Spleen (tissue), 11 donors: ENCODE results near the gene TTC12. TPM values are rescaled to one million over a fixed set of nuclear protein-coding genes. Genes with fewer than 3 reads are reported as not detected.

Experiments used
- DNase-seq: peaks from one replicate; pipeline ENCODE4 v3.0.0-alpha.2; 2020
- H3K27ac ChIP-seq, 8 donors: fragments of 200-600 bp; sonication (generic) in 7 of 8; 1 replicate in 4 of 8; 2 replicates in 4 of 8; pipeline versions ENCODE4 v1.5.0 to v1.8.0; 2016 to 2021; ENCODE audit warnings: inconsistent platforms in 4 of 8, mild to moderate bottlenecking in 4 of 8, moderate library complexity in 1 of 8
- H3K27me3 ChIP-seq, 7 donors: fragments of 200-600 bp; sonication (generic) in 6 of 7; replicated peaks in 1 of 7; 1 replicate in 4 of 7; 2 replicates in 3 of 7; pipeline versions ENCODE4 v1.5.0 to v1.8.0; 2016 to 2021; ENCODE audit warnings: inconsistent platforms in 3 of 7, mild to moderate bottlenecking in 1 of 7
- H3K36me3 ChIP-seq, 6 donors: fragments of 200-600 bp; sonication (generic) in 5 of 6; 1 replicate in 4 of 6; 2 replicates in 2 of 6; pipeline versions ENCODE4 v1.5.0 to v1.8.0; 2016 to 2021; ENCODE audit warnings: inconsistent platforms in 2 of 6
- H3K4me1 ChIP-seq, 6 donors: fragments of 200-600 bp; sonication (generic) in 5 of 6; 1 replicate in 3 of 6; 2 replicates in 3 of 6; pipeline versions ENCODE4 v1.5.0 to v1.8.0; 2016 to 2021; ENCODE audit warnings: inconsistent platforms in 3 of 6
- H3K4me3 ChIP-seq, 8 donors: fragments of 200-600 bp; sonication (generic) in 7 of 8; 1 replicate in 4 of 8; 2 replicates in 4 of 8; pipeline versions ENCODE4 v1.5.0 to v1.8.0; 2016 to 2021; ENCODE audit warnings: inconsistent platforms in 4 of 8, mild to moderate bottlenecking in 4 of 8, moderate library complexity in 2 of 8
- H3K9me3 ChIP-seq, 8 donors: fragments of 200-600 bp; sonication (generic) in 7 of 8; 1 replicate in 4 of 8; 2 replicates in 4 of 8; pipeline versions ENCODE4 v1.5.0 to v1.8.0; 2016 to 2021; ENCODE audit warnings: inconsistent platforms in 4 of 8
- POLR2A ChIP-seq, 3 donors: fragments of 450-650 bp; IDR thresholded peaks; one replicate each; pipeline ENCODE4 v1.5.1; 2017; ENCODE audit warnings: antibody characterized with exemption in 3 of 3, mild to moderate bottlenecking in 1 of 3
- POLR2AphosphoS5 ChIP-seq, 3 donors: sonication (generic); formaldehyde crosslinking; IDR thresholded peaks; one replicate each; pipeline ENCODE4 v1.5.1; 2017; ENCODE audit warnings: antibody characterized with exemption in 3 of 3
- WGBS, 5 donors: extraction: QIAGEN DNeasy Blood & Tissue Kit in 3 of 5; methylation state at CpG; one replicate each; pipeline versions ENCODE4 v1.1.5 to v1.1.7; 2013 to 2018; 5-methylcytosine and 5-hydroxymethylcytosine counted together
- intact Hi-C: fragments of 100-400 bp; cut with DNase I; formaldehyde crosslinking; loops from one replicate; pipeline ENCODE4 v1.15.0; 2023; ENCODE audit warnings: low total_unique reads
- polyA plus RNA-seq, 3 donors: library from polyadenylated mRNA; stranded (reverse); fragments of 200-250 nt; gene quantifications; one replicate each; pipeline ENCODE4 v1.2.1, GENCODE V29; 2013
- total RNA-seq, 7 donors: library from RNA; depleted of rRNA in 3 of 7; stranded (reverse); fragments of >200 nt in 3 of 7; fragmentation: NEBNext Ultra II Directional in 4 of 7; extraction: Animal tissue kit (Norgen Biotek cat#: 25700) in 4 of 7; gene quantifications; one replicate each; pipeline versions ENCODE4 v1.1.0 to v1.2.1, GENCODE V29; 2016 to 2021
- TF ChIP-seq, protein P1 (sequence below), 11 experiments: fragments of 200-600 bp in 7 of 11; fragments of 450-650 bp in 4 of 11; sonication (generic) in 4 of 11; IDR thresholded peaks in 8 of 11; conservative IDR thresholded peaks in 3 of 11; 1 replicate in 7 of 11; 2 replicates in 4 of 11; pipeline versions ENCODE4 v1.4.0 to v1.8.0; 2016 to 2021; ENCODE audit warnings: antibody characterized with exemption in 11 of 11, inconsistent platforms in 4 of 11, mild to moderate bottlenecking in 1 of 11
- donor health status: healthy with polysubstance abuse.
- donor health status: DM: no; HTN: no; CAD: no; lungs with moderate emphysema.
- donor health status: DM: no; HTN: no; CAD: no.
- donor health status: Bipolar disorder and iron deficiency.
- donor health status: healthy.
- donor health status: DM: no; HTN: no; CAD: no.
- donor health status: DM: yes; HTN: yes; CAD: no.

The TTC12 gene
- total and polyA plus RNA-seq, 10 donors = 4.2 to 29.8 (median 14.4) TPM

DNA sequence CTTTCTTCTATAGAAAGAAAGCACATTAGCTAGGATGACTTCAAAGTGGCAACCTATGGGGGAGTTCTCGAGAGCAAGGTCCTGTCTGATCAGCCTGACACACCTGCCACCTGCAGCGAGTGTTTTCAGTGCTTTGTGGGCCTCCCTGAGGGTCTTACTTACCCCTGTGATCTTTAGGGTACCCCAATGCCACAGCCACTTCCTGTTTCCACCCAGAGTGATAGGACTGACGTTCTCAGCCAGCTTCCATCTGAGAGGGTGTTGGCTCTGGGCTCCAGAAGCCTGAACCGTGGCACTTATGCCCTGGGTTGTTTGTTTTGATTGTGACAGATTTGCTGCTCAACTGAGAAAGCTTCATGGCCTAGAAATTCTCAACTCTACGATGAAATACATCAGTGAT is 51.5 kb downstream of the TTC12 start:
- no peak overlapping the region for H3K27ac ChIP-seq
- DNase-seq = no peak
- intact Hi-C loops = no loop called here

GRCh38 chr11:113369411-113369810 is 55.0 kb downstream of the TTC12 start:
- intact Hi-C loops = no loop called here
- H3K4me3 ChIP-seq = no peak overlapping the region
- H3K27me3 ChIP-seq = no peaks in the 10 kb centered on the region
- H3K9me3 ChIP-seq = no peaks in the 10 kb centered on the region
- TF ChIP-seq POLR2A (IDR thresholded peaks at IDR 0.05) (no peak), POLR2AphosphoS5 (IDR thresholded peaks at IDR 0.05) (no peak)
- TF ChIP-seq, protein P1, sequence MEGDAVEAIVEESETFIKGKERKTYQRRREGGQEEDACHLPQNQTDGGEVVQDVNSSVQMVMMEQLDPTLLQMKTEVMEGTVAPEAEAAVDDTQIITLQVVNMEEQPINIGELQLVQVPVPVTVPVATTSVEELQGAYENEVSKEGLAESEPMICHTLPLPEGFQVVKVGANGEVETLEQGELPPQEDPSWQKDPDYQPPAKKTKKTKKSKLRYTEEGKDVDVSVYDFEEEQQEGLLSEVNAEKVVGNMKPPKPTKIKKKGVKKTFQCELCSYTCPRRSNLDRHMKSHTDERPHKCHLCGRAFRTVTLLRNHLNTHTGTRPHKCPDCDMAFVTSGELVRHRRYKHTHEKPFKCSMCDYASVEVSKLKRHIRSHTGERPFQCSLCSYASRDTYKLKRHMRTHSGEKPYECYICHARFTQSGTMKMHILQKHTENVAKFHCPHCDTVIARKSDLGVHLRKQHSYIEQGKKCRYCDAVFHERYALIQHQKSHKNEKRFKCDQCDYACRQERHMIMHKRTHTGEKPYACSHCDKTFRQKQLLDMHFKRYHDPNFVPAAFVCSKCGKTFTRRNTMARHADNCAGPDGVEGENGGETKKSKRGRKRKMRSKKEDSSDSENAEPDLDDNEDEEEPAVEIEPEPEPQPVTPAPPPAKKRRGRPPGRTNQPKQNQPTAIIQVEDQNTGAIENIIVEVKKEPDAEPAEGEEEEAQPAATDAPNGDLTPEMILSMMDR (IDR thresholded peaks at IDR 0.05 in 8 of 11, conservative IDR thresholded peaks at IDR 0.05 in 3 of 11) = no peak
- no peak for DNase-seq
- whole genome bisulfite sequencing, 5 donors = 74 to 90% (median 84%) methylated on average over 3 of the region's 3 CpGs
- no peak overlapping the region for H3K27ac ChIP-seq
- peaks cover 0 to 88% (median 28%) of the 10 kb centered on the region in 6 donors for H3K36me3 ChIP-seq
- H3K4me1 ChIP-seq = peaks cover 0 to 4% (median 0%) of the 10 kb centered on the region in 6 donors

More for the DNA sequence above, 51.5 kb downstream of the TTC12 start:
- TF ChIP-seq POLR2AphosphoS5 (IDR thresholded peaks at IDR 0.05) (no peak), POLR2A (IDR thresholded peaks at IDR 0.05) (no peak)
- TF ChIP-seq, protein P1 (IDR thresholded peaks at IDR 0.05 in 8 of 11, conservative IDR thresholded peaks at IDR 0.05 in 3 of 11) = no peak
- WGBS, 5 donors = 56 to 65% (median 62%) methylated on average over 5 of the region's 5 CpGs
- no peaks in the 10 kb centered on the region for H3K4me1 ChIP-seq
- no peaks in the 10 kb centered on the region for H3K9me3 ChIP-seq
- H3K36me3 ChIP-seq = peaks cover 5 to 99% (median 48%) of the 10 kb centered on the region in 6 donors
- no peaks in the 10 kb centered on the region for H3K27me3 ChIP-seq
- H3K4me3 ChIP-seq = no peak overlapping the region

GRCh38 chr11:113370634-113371033 is 56.3 kb downstream of the TTC12 start:
- no peaks in the 10 kb centered on the region for H3K27me3 ChIP-seq
- H3K4me1 ChIP-seq = peaks cover 0 to 4% (median 0%) of the 10 kb centered on the region in 6 donors
- no peaks in the 10 kb centered on the region for H3K9me3 ChIP-seq
- H3K27ac ChIP-seq = no peak overlapping the region
- no peak for DNase-seq
- no peak overlapping the region for H3K4me3 ChIP-seq
- TF ChIP-seq POLR2AphosphoS5 (IDR thresholded peaks at IDR 0.05) = no peak
- TF ChIP-seq POLR2A (IDR thresholded peaks at IDR 0.05) = no peak
- TF ChIP-seq, protein P1 (IDR thresholded peaks at IDR 0.05 in 8 of 11, conservative IDR thresholded peaks at IDR 0.05 in 3 of 11) = no peak
- peaks cover 0 to 76% (median 16%) of the 10 kb centered on the region in 6 donors for H3K36me3 ChIP-seq
- intact Hi-C loops = no loop called here
- 74 to 92% (median 81%) methylated on average over 5 of the region's 5 CpGs for WGBS, 5 donors

DNA sequence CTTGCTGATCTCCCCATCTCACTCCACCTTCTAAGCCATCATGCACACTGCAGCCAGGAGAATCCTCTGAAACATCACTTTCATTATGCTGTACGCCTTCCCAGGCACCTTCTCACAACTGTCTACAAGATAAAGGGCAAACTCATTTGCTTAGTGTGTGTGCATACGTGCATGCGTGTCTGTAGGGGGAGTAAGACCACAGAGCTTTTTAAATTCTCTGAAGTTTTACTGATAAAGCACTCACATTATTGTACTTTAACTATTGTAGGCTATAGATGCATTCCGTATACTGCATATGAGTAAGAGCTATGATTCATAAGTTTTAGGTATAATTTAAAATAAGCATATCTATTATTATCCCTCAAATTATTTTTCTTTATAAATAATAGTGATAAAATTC is 57.9 kb downstream of the TTC12 start:
- H3K27ac ChIP-seq = no peak overlapping the region
- H3K27me3 ChIP-seq = no peaks in the 10 kb centered on the region
- DNase-seq = no peak
- no peak overlapping the region for H3K4me3 ChIP-seq
- 81 to 88% (median 87%) methylated on average over 4 of the region's 4 CpGs for WGBS, 5 donors
- TF ChIP-seq POLR2AphosphoS5 (IDR thresholded peaks at IDR 0.05) (no peak), POLR2A (IDR thresholded peaks at IDR 0.05) (no peak)
- TF ChIP-seq, protein P1 (IDR thresholded peaks at IDR 0.05 in 8 of 11, conservative IDR thresholded peaks at IDR 0.05 in 3 of 11) = no peak
- H3K36me3 ChIP-seq = peaks cover 0 to 59% (median 14%) of the 10 kb centered on the region in 6 donors
- no peaks in the 10 kb centered on the region for H3K9me3 ChIP-seq
- intact Hi-C loops = no loop called here
- peaks cover 0 to 12% (median 2%) of the 10 kb centered on the region in 6 donors for H3K4me1 ChIP-seq
